GM20000 (cell line): ENCODE measurements around the gene GAL3ST1.

Experiments used
- DNase-seq: peaks from one replicate; pipeline ENCODE4 v3.0.0; 2012; ENCODE audit warnings: low spot score
- CTCF ChIP-seq: IDR thresholded peaks from 2 replicates; pipeline ENCODE4 v1.5.1; 2012; ENCODE audit warnings: mild to moderate bottlenecking, control low read depth; ENCODE audit errors: extremely low read depth, missing control alignments

Gene GAL3ST1

DNA sequence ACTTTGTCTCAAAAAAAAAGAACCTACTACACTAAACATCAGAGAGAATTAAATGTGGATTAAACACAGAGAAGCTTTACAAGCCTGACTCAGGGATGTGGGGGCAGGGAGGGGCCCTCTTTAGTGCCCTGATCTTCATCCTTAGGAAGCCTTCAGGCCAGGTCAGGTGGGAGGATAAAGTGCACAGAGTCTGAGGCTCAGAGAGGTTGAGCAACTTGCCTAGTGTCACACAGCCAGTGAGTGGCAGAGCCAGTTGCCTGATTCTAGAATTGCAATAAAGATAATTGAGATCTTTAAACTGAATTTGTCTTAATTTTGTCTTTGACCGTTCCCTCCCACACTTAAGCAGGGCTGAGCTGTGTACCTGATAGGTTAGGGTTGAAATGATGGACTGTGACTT is 35.1 kb downstream of the GAL3ST1 start:
- DNase-seq: no peak
- TF ChIP-seq CTCF: no peak

- no peak for TF ChIP-seq CTCF
Observed at GRCh38 chr22:30538280-30538679, 36.2 kb downstream of the GAL3ST1 start.

GRCh38 chr22:30537083-30537731 is 37.3 kb downstream of the GAL3ST1 start:
- no peak for TF ChIP-seq CTCF
- DNase-seq: no peak

More at GRCh38 chr22:30538280-30538679, 36.2 kb downstream of the GAL3ST1 start:
- no peak for DNase-seq

GRCh38 chr22:30535182-30535581 is 39.3 kb downstream of the GAL3ST1 start:
- no peak for DNase-seq

DNA sequence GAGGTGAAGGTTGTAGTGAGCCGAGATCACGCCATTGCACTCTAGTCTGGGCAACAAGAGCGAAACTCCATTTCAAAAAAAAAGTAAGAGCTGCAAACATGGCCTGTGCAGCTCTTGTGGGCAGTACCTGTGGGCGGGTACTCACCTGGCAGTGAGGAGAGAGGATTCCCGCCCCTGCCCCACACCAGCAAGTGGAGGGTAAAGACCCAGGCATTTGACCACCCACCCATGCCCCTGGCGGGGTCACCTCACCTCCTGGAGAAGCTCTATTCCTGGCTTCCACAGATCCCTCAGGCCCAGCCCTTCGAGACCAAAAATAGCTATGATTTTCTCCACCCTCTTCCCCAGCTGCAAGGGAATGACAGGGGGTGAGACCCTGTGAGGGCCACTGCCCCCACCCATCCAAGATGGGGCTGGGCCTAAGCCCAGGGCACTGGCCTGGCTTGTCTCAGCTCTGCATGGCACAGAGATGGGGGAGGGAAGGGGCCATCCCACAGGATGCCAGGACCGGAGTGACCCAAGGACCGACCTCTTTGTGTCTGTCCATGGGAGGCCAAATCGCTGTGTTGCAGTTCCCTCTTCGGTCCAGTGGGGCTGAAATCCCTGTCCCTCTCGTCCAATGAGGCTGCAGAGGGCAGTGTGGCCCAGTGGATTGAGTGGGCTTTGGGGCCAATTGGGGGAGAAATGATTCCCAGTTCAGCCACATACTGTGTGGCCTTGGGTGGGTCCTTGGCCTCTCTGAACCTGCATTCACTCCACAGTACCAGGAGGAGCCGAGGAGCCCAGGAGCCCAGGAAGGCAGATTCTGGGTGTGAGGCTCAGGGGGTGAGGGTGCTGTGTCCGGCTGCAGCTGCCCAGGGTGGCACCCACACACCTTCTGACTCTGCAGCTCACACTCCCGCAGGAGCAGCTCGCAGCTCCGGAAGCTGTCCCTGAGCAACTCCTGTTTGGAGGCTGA is 42.5 kb downstream of the GAL3ST1 start:
- TF ChIP-seq CTCF: no peak
- no peak for DNase-seq

More at GRCh38 chr22:30535182-30535581, 39.3 kb downstream of the GAL3ST1 start:
- TF ChIP-seq CTCF: no peak

- DNase-seq: no peak
- TF ChIP-seq CTCF: no peak
Observed at GRCh38 chr22:30526656-30527055, 47.8 kb downstream of the GAL3ST1 start.
